DOHH2 (cell line): ENCODE data around the gene NMD3.

Experiments used
- CTCF ChIP-seq: fragments of 200-600 bp; sonication (generic); IDR thresholded peaks from one replicate; pipeline ENCODE4 v1.5.1; 2014; ENCODE audit warnings: antibody characterized with exemption, mild to moderate bottlenecking, low read depth, low read length; ENCODE audit not compliant: poor library complexity, severe bottlenecking
- EZH2phosphoT487 ChIP-seq: fragments of 200-600 bp; sonication (generic); IDR thresholded peaks from 2 replicates; pipeline ENCODE4 v1.6.1; 2017; ENCODE audit warnings: borderline replicate concordance, mild to moderate bottlenecking, antibody characterized with exemption, low read length, moderate library complexity, mixed read lengths

GRCh38 chr3:161244538-161244937 lies 23.4 kb downstream of the NMD3 start:
- no peak for TF ChIP-seq EZH2phosphoT487
- no peak for TF ChIP-seq CTCF
